K562 (cell line): ENCODE measurements around the gene RCSD1. TPM values are rescaled to one million over a fixed set of nuclear protein-coding genes. Genes with fewer than 3 reads are reported as not detected.
A peak's percentile ranks its signal among the peaks of the same experiment; 100 is the strongest.

Experiments used
- BRCA1 ChIP-seq, 2 experiments: fragments of 450-650 bp in 1 of 2; sonication (generic) in 1 of 2; formaldehyde crosslinking in 1 of 2; IDR thresholded peaks; 2 replicates each; pipeline versions ENCODE4 v1.5.0 to v1.6.1; 2017 to 2020; ENCODE audit warnings: mild to moderate bottlenecking in 1 of 2, missing genetic modification reagents in 1 of 2
- CEBPZ ChIP-seq: fragments of 150-350 bp; IDR thresholded peaks from 2 replicates; pipeline ENCODE4 v1.6.1; 2014; ENCODE audit warnings: low read depth, mild to moderate bottlenecking, low read length, borderline replicate concordance
- E2F5 ChIP-seq: sonication (generic); formaldehyde crosslinking; IDR thresholded peaks from 2 replicates; pipeline ENCODE4 v1.8.0; 2022; ENCODE audit warnings: mild to moderate bottlenecking, missing genetic modification reagents
- FOXA3 ChIP-seq, 2 experiments: fragments of 450-650 bp in 1 of 2; sonication (generic) in 1 of 2; formaldehyde crosslinking; IDR thresholded peaks in 1 of 2; conservative IDR thresholded peaks in 1 of 2; 2 replicates each; pipeline versions ENCODE4 v1.4.0 to v1.8.0; 2020 to 2022; ENCODE audit warnings: mild to moderate bottlenecking in 2 of 2, missing genetic modification reagents in 1 of 2
- HOMEZ ChIP-seq: fragments of 250-450 bp; sonication (Bioruptor Pico); IDR thresholded peaks from 2 replicates; pipeline ENCODE4 v1.4.0; 2020; ENCODE audit warnings: mild to moderate bottlenecking, moderate library complexity
- KDM5B ChIP-seq: fragments of 200-600 bp; sonication (generic); IDR thresholded peaks from 2 replicates; pipeline ENCODE4 v1.6.1; 2012; ENCODE audit warnings: low read depth, mild to moderate bottlenecking, moderate library complexity, low read length, control low read depth, inconsistent platforms; ENCODE audit not compliant: insufficient replicate concordance
- MBD2 ChIP-seq: sonication (generic); IDR thresholded peaks from 2 replicates; pipeline ENCODE4 v1.6.1; 2016; ENCODE audit warnings: low read depth, borderline replicate concordance
- PHB2 ChIP-seq: fragments of 450-650 bp; IDR thresholded peaks from 2 replicates; pipeline ENCODE4 v1.6.1; 2017; ENCODE audit warnings: low read depth
- PYGO2 ChIP-seq: fragments of 450-650 bp; IDR thresholded peaks from 2 replicates; pipeline ENCODE4 v1.6.1; 2016; ENCODE audit warnings: mild to moderate bottlenecking, missing genetic modification characterization, moderate library complexity, missing compliant biosample characterization
- RAD51 ChIP-seq: fragments of 450-650 bp; IDR thresholded peaks from 2 replicates; pipeline ENCODE4 v1.7.1; 2016; ENCODE audit warnings: low read depth, mild to moderate bottlenecking, borderline replicate concordance
- THRB ChIP-seq: fragments of 450-650 bp; formaldehyde crosslinking; conservative IDR thresholded peaks from 2 replicates; pipeline ENCODE4 v1.4.0; 2022; ENCODE audit warnings: mild to moderate bottlenecking, missing genetic modification characterization
- ZBTB5 ChIP-seq: fragments of 450-650 bp; IDR thresholded peaks from 2 replicates; pipeline ENCODE4 v1.6.1; 2017; ENCODE audit warnings: antibody characterized with exemption
- ZNF239 ChIP-seq: fragments of 250-450 bp; sonication (Bioruptor Pico); IDR thresholded peaks from 2 replicates; pipeline ENCODE4 v1.4.0; 2020; ENCODE audit warnings: mild to moderate bottlenecking
- ZNF655 ChIP-seq: fragments of 250-450 bp; sonication (Bioruptor Pico); IDR thresholded peaks from 2 replicates; pipeline ENCODE4 v1.5.0; 2021
- polyA plus RNA-seq, 8 experiments: library from polyadenylated mRNA; depleted of rRNA in 4 of 8; stranded (reverse) in 5 of 8; unstranded in 3 of 8; fragments of >200 nt; fragmentation: Nextera tagmentation in 2 of 8; fragmentation: Illumina TruSeq in 1 of 8; extraction: Ambion mirVana in 2 of 8; extraction: Trizol in 1 of 8; gene quantifications; 2 replicates each; pipeline versions ENCODE4 v1.2.1 to v1.2.3, GENCODE V29; 2011 to 2014; ENCODE audit warnings: inconsistent platforms in 1 of 8, missing spikeins in 1 of 8
- total RNA-seq, 7 experiments: library from RNA; depleted of rRNA in 6 of 7; stranded (reverse); fragments of >200 nt in 6 of 7; fragmentation: Illumina TruSeq in 2 of 7; extraction: Trizol in 2 of 7; gene quantifications; 2 replicates each; pipeline versions ENCODE4 v1.2.1 to v1.2.3, GENCODE V29; 2011 to 2021; ENCODE audit warnings: low replicate concordance in 1 of 7

Gene RCSD1
- total and polyA plus RNA-seq, 9 of the 15 experiments (the other 6 are each of a cell fraction or from before 2014, with no cell fraction given) = 7.8 to 69.8 (median 45.3) TPM

- TF ChIP-seq CEBPZ = no peak
- TF ChIP-seq ZNF239 (CRISPR knock-in tag) = no peak; the same call in 1 of the 2 replicates
- TF ChIP-seq PHB2 = no peak; the same call in 1 of the 2 replicates
- 0 out of 2 replicates have a peak, but pooled peaks have one; percentile 4 for TF ChIP-seq MBD2
- no peak for TF ChIP-seq KDM5B
- TF ChIP-seq THRB (CRISPR knock-in tag) = peak; percentile 83; the same call in 1 of the 2 replicates
- TF ChIP-seq FOXA3 (CRISPR knock-in tag; conservative IDR thresholded peaks at IDR 0.05 in 1 of 2, IDR thresholded peaks at IDR 0.05 in 1 of 2) = 0 out of 4 replicates have a peak, but pooled peaks of 1 of the 2 experiments have one; percentile 11
- no peak for TF ChIP-seq BRCA1 (IDR thresholded peaks at IDR 0.05)
- no peak for TF ChIP-seq BRCA1 (CRISPR knock-in tag; IDR thresholded peaks at IDR 0.05)
- no peak for TF ChIP-seq E2F5 (CRISPR knock-in tag)
- TF ChIP-seq RAD51 = peak; percentile 37; the same call in 1 of the 2 replicates
- no peak for TF ChIP-seq HOMEZ (CRISPR knock-in tag)
- TF ChIP-seq PYGO2 (tag) = no peak; the same call in 1 of the 2 replicates
- no peak for TF ChIP-seq ZNF655 (CRISPR knock-in tag)
- peak; percentile 84 for TF ChIP-seq ZBTB5
Measured at GRCh38 chr1:167715157-167715999, 85.3 kb downstream of the RCSD1 start (continued).
